Epithelial cell of esophagus (primary cell): Measurements from ENCODE around the gene LRSAM1.

ENCODE experiments used
- DNase-seq: peaks from one replicate; pipeline ENCODE4 v3.0.0; 2010; ENCODE audit warnings: low read depth
- H3K4me3 ChIP-seq: 2 replicates; pipeline ENCODE4 v1.5.1; 2011; ENCODE audit warnings: mild to moderate bottlenecking, low read length, control low read depth
- CTCF ChIP-seq: IDR thresholded peaks from 2 replicates; pipeline ENCODE4 v1.5.1; 2011; ENCODE audit warnings: low read depth, mild to moderate bottlenecking, low read length, control low read depth, inconsistent platforms; ENCODE audit not compliant: insufficient read depth; ENCODE audit errors: missing control alignments

Gene LRSAM1

GRCh38 chr9:127450243-127450760 lies 1.0 kb upstream of the LRSAM1 start:
- TF ChIP-seq CTCF: no peak
- DNase-seq: no peak
- H3K4me3 ChIP-seq: peak overlapping the region; percentile 82

DNA sequence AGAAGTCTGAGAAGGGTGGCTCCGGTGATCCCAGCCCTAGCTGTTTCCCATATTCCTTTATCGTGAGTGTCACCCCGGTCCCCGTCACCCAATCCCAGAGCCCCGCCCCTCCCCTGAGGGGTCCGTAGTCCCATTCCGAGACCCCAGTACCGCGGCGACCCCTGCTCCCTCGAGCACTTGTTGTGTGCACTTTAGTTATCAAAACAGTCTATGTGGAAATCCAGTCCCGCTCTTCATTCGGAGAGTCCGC lies 223 bp downstream of the LRSAM1 start:
- peak overlapping the region; percentile 82 for H3K4me3 ChIP-seq
- no peak for DNase-seq
- TF ChIP-seq CTCF: no peak

DNA sequence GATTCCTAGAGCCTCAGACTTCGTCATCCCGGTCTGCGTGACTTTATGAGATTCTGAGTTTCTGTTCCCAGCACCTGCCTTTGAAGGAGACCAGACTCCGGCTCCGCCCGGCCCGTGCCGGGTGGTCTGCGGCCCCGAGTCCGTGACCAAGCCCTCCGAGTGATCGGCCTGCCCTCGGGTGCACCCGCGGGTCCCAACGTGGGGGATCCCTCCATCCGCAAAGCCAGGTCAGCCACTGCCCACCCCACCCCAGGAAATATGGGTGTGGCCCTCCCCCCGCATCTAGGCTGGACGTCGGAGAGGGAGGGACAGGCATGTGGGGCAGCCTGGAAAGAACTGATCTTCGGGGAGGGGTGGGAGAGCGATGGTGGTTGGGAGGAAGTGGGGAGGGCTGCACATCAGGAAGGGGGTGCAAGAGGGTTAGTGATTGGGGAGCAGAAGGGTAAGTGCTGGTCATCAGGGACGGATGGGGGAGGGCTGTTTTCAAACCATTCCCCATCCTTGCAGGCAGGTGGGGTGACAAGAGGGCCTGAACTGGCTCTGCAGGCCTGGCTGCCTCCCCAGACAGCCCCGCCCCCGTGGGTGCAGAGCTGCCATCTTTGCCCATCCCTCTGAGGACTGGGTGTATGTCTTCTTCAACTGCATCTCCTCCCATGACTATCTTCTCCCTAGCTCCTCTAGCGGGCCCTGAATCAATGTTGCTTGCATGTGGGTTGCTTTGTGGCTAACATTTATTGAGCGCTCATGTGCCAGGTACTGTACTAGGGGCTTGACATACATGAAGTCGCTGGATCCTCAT lies 747 bp downstream of the LRSAM1 start:
- no peak for TF ChIP-seq CTCF
- H3K4me3 ChIP-seq: peak overlapping the region; percentile 82
- DNase-seq: peak; percentile 74

- DNase-seq: no peak
- H3K4me3 ChIP-seq: no peak overlapping the region
Measured at GRCh38 chr9:127452691-127453090, 1.4 kb downstream of the LRSAM1 start.

DNA sequence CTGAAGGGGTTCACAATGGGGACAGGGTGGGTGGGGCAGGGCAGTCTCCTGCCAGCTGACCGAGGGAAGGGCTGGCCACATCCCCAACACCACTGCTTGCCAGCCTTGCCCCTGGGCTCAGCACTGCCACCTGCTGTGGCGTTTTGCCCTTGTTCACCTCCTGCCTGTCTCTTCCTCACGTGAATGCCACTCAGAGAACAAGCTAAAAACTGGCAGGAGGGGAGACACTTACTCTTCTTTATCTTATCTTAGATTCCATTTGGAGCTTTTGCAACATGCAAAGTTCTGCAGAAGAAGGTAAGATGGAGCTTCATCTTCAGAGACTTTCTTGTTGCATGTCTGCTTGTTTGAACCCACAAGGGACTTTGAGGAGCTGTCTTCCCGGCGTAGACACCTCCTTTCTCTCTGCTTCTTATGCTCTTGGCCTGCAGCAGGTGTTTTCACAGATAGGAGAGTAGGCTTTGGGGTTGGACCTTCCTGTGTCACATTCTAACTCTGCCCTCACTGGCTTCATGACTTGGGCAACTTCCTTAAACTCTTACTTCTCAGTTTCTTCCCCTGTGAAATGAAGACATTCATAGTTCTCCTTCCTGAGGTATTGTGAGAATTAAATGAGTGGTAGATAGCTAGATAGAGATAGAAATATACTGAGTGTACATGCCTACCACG lies 4.1 kb downstream of the LRSAM1 start:
- H3K4me3 ChIP-seq: no peak overlapping the region
- TF ChIP-seq CTCF: peak; percentile 54
- peak; percentile 51 for DNase-seq

More at GRCh38 chr9:127452691-127453090, 1.4 kb downstream of the LRSAM1 start:
- TF ChIP-seq CTCF: no peak

DNA sequence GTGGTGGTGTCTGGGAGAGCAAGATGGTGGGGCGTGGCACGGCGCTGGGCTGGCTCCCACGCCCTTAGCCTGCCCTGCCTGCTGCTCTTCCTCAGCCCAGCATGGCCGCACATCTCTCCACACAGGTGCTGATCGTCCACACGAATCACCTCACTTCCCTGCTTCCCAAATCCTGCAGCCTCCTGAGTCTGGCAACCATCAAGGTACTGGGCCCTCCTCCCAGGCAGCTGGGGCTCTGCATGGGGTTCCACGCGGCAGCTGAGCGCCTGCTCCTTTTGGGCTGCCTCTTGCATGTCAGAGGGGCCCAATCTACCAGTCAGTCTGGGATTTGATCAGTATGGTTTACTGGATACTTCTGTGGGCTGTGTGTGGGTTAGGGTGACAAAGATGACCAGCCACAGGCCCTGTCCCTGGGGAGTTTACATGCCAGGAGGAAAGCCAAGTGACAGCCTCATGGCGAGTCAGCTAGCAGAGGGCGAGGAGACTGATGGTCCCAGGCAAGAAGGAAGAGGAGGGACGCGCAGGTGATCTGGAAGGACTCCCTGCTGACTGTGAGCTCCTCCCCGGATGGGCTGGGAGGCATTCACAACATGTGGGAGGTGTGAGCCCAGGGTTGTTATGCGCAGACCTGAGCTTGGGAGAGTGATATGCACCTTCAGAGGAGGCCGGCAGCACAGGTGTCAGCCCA lies 6.0 kb downstream of the LRSAM1 start:
- DNase-seq: no peak
- H3K4me3 ChIP-seq: no peak overlapping the region
- no peak for TF ChIP-seq CTCF
